ENCODE measurements around the gene ARFGAP1.

The ARFGAP1 gene

DNA sequence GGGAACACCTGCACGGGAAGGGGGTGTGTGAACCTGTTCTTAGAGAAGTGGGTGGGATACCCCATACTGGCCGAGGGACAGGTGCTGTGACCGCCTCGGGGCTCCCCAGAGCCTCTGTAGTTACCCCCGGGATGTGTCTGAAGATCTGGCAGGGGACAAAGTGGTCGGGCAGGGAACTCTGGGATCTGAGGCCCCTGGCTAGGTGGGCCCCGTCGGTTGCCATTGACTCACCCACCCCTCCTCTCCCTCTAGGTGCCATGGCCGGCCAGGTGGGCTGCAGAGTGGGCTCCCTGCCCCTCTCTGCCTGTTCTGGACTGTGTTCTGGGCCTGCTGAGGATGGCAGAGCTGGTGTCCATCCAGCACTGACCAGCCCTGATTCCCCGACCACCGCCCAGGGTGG is 32.6 kb upstream of the ARFGAP1 start:
- no peak overlapping the region for H3K4me2 ChIP-seq (ENCODE audit: insufficient read depth, low read length)
- no peaks in the 10 kb centered on the region for H3K36me3 ChIP-seq (ENCODE audit: insufficient read depth, low read length)
- H4K20me1 ChIP-seq (ENCODE audit: insufficient read depth, low read length): peaks cover 17% of the 10 kb centered on the region
- H3K9ac ChIP-seq (ENCODE audit: low read depth, low read length): no peak overlapping the region
- H3K9me3 ChIP-seq (ENCODE audit: insufficient read depth, low read length, severe bottlenecking): no peaks in the 10 kb centered on the region
- H3K79me2 ChIP-seq (ENCODE audit: insufficient read depth, low read length): no peaks in the 10 kb centered on the region
- no peaks in the 10 kb centered on the region for H3K4me1 ChIP-seq (ENCODE audit: insufficient read depth, low read length)
- no peak overlapping the region for H3K27ac ChIP-seq (ENCODE audit: low read length)
- no peak overlapping the region for H3K4me3 ChIP-seq (ENCODE audit: low read depth in 1 of 2, low read length in 2 of 2)
- H2AFZ ChIP-seq (ENCODE audit: low read depth, low read length): no peak overlapping the region
- H3K27me3 ChIP-seq (ENCODE audit: insufficient read depth, low read length, poor library complexity): peaks cover 8% of the 10 kb centered on the region
- no peak for ATAC-seq (ENCODE audit: insufficient read depth, low read depth)
- TF ChIP-seq EZH2 (IDR thresholded peaks at IDR 0.05; ENCODE audit: borderline replicate concordance, low read depth, low read length, severe bottlenecking): no peak
- TF ChIP-seq, protein P1, sequence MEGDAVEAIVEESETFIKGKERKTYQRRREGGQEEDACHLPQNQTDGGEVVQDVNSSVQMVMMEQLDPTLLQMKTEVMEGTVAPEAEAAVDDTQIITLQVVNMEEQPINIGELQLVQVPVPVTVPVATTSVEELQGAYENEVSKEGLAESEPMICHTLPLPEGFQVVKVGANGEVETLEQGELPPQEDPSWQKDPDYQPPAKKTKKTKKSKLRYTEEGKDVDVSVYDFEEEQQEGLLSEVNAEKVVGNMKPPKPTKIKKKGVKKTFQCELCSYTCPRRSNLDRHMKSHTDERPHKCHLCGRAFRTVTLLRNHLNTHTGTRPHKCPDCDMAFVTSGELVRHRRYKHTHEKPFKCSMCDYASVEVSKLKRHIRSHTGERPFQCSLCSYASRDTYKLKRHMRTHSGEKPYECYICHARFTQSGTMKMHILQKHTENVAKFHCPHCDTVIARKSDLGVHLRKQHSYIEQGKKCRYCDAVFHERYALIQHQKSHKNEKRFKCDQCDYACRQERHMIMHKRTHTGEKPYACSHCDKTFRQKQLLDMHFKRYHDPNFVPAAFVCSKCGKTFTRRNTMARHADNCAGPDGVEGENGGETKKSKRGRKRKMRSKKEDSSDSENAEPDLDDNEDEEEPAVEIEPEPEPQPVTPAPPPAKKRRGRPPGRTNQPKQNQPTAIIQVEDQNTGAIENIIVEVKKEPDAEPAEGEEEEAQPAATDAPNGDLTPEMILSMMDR (IDR thresholded peaks at IDR 0.05; ENCODE audit: borderline replicate concordance, extremely low read depth, low read length, poor library complexity, severe bottlenecking): no peak
- no peak for DNase-seq

DNA sequence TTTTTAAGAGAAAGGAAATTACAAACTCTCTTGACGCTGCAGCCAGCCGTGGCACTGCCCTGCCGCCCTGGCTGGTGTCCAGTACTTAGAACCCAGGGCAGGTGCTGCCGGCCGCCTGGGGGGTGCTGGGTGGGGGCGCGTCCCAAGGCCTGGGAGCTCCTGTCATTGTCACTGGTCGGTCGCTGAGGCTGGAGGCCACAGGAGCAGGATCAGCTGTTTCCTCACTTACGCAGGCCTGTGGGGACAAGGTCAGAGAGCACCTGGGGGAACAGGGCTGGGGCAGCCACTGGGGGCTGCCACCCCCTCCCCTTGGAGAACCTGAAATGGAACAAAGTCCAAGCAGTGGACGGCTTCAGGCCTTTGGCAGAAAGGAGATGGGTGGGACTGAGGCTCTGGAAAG is 31.3 kb upstream of the ARFGAP1 start:
- H3K36me3 ChIP-seq (ENCODE audit: insufficient read depth, low read length): no peaks in the 10 kb centered on the region
- no peak for DNase-seq
- H3K79me2 ChIP-seq (ENCODE audit: insufficient read depth, low read length): no peaks in the 10 kb centered on the region
- H3K27me3 ChIP-seq (ENCODE audit: insufficient read depth, low read length, poor library complexity): peaks cover 8% of the 10 kb centered on the region
- H3K4me3 ChIP-seq (ENCODE audit: low read depth in 1 of 2, low read length in 2 of 2): no peak overlapping the region
- TF ChIP-seq, protein P1 (IDR thresholded peaks at IDR 0.05; ENCODE audit: borderline replicate concordance, extremely low read depth, low read length, poor library complexity, severe bottlenecking): no peak
- TF ChIP-seq EZH2 (IDR thresholded peaks at IDR 0.05; ENCODE audit: borderline replicate concordance, low read depth, low read length, severe bottlenecking): no peak
- no peaks in the 10 kb centered on the region for H3K4me1 ChIP-seq (ENCODE audit: insufficient read depth, low read length)
- H3K9me3 ChIP-seq (ENCODE audit: insufficient read depth, low read length, severe bottlenecking): no peaks in the 10 kb centered on the region
- ATAC-seq (ENCODE audit: insufficient read depth, low read depth): no peak
- no peak overlapping the region for H2AFZ ChIP-seq (ENCODE audit: low read depth, low read length)
- no peak overlapping the region for H3K4me2 ChIP-seq (ENCODE audit: insufficient read depth, low read length)
- peaks cover 17% of the 10 kb centered on the region for H4K20me1 ChIP-seq (ENCODE audit: insufficient read depth, low read length)
- H3K9ac ChIP-seq (ENCODE audit: low read depth, low read length): no peak overlapping the region
- H3K27ac ChIP-seq (ENCODE audit: low read length): no peak overlapping the region

DNA sequence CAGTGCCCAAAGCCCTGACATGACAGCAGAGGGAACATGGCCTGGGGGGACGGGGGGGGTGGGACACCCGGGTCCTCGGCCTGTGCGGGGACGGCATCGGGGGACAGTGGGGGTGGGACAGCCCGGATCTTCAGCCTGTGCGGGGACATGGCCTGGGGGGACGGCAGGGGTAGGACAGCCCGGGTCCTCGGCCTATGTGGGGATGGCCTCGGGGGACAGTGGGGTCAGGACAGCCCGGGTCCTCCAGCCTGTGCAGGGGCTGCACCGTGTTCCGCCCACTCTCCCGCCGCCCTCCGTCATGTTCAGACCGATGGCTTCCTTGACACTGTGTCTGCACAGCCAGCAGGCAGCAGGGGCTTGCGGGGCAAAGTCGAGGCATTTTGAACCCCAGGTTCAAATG is 29.9 kb upstream of the ARFGAP1 start:
- ATAC-seq (ENCODE audit: insufficient read depth, low read depth) (no peak), DNase-seq (no peak)
- H3K79me2 ChIP-seq (ENCODE audit: insufficient read depth, low read length): no peaks in the 10 kb centered on the region
- H3K27ac ChIP-seq (ENCODE audit: low read length): no peak overlapping the region
- no peak for TF ChIP-seq EZH2 (IDR thresholded peaks at IDR 0.05; ENCODE audit: borderline replicate concordance, low read depth, low read length, severe bottlenecking)
- TF ChIP-seq, protein P1 (IDR thresholded peaks at IDR 0.05; ENCODE audit: borderline replicate concordance, extremely low read depth, low read length, poor library complexity, severe bottlenecking): no peak
- H2AFZ ChIP-seq (ENCODE audit: low read depth, low read length): no peak overlapping the region
- no peaks in the 10 kb centered on the region for H3K9me3 ChIP-seq (ENCODE audit: insufficient read depth, low read length, severe bottlenecking)
- H4K20me1 ChIP-seq (ENCODE audit: insufficient read depth, low read length): peaks cover 15% of the 10 kb centered on the region
- H3K36me3 ChIP-seq (ENCODE audit: insufficient read depth, low read length): no peaks in the 10 kb centered on the region
- no peak overlapping the region for H3K4me3 ChIP-seq (ENCODE audit: low read depth in 1 of 2, low read length in 2 of 2)
- no peaks in the 10 kb centered on the region for H3K4me1 ChIP-seq (ENCODE audit: insufficient read depth, low read length)
- H3K9ac ChIP-seq (ENCODE audit: low read depth, low read length): no peak overlapping the region
- peaks cover 8% of the 10 kb centered on the region for H3K27me3 ChIP-seq (ENCODE audit: insufficient read depth, low read length, poor library complexity)
- no peak overlapping the region for H3K4me2 ChIP-seq (ENCODE audit: insufficient read depth, low read length)

Measured in DND-41 (cell line).